SK-N-SH (cell line): ENCODE data around the gene RPAP2. TPM values are rescaled to one million over a fixed set of nuclear protein-coding genes. Genes with fewer than 3 reads are reported as not detected.

ENCODE experiments used
- CTCF ChIA-PET: fragments of 300-600, 350-600 bp; formaldehyde crosslinking; extraction: SDS; loops from one replicate; lab custom pipeline; 2021; lab: Yijun Ruan, JAX
- POLR2A ChIA-PET: fragments of 350-600 bp; sonication (Branson Sonifier 250); formaldehyde crosslinking; extraction: SDS; loops from one replicate; lab custom pipeline; 2020; ENCODE audit warnings: antibody characterized with exemption, inconsistent platforms; lab: Yijun Ruan, JAX
- DNase-seq: peaks from one replicate; pipeline ENCODE4 v3.0.0; 2012
- H2AFZ ChIP-seq: fragments of 200-600 bp; sonication (generic); 2 replicates; pipeline ENCODE4 v1.8.1; 2016; ENCODE audit warnings: antibody characterized with exemption, mild to moderate bottlenecking, low read depth
- H3F3A ChIP-seq: fragments of 200-600 bp; sonication (generic); replicated peaks from 2 replicates; pipeline ENCODE3; 2016; ENCODE audit warnings: antibody characterized with exemption, mild to moderate bottlenecking; ENCODE audit not compliant: insufficient read depth
- H3K27ac ChIP-seq, 2 experiments: fragments of 200-500 bp in 1 of 2; fragments of 200-600 bp in 1 of 2; sonication (Bioruptor generic) in 1 of 2; sonication (generic), shearing (Covaris generic) in 1 of 2; 2 replicates each; pipeline versions ENCODE4 v1.5.1 to v1.6.1; 2014 to 2016; ENCODE audit warnings: low read depth in 2 of 2, inconsistent platforms in 1 of 2, low read length in 1 of 2, mild to moderate bottlenecking in 1 of 2, mixed read lengths in 1 of 2
- H3K27me3 ChIP-seq: fragments of 200-600 bp; sonication (generic), shearing (Covaris generic); 2 replicates; pipeline ENCODE4 v1.6.1; 2016; ENCODE audit warnings: mixed run types; ENCODE audit not compliant: insufficient read depth
- H3K36me3 ChIP-seq, 2 experiments: fragments of 200-500 bp in 1 of 2; fragments of 200-600 bp in 1 of 2; sonication (Bioruptor generic) in 1 of 2; sonication (generic) in 1 of 2; replicated peaks in 1 of 2; 2 replicates each; pipeline versions ENCODE3 to v1.5.1; 2014 to 2016; ENCODE audit warnings: low read length in 1 of 2, mild to moderate bottlenecking in 1 of 2; ENCODE audit not compliant: insufficient read depth in 2 of 2, control insufficient read depth in 1 of 2
- H3K4me1 ChIP-seq, 2 experiments: fragments of 200-500 bp in 1 of 2; fragments of 200-600 bp in 1 of 2; sonication (Bioruptor generic) in 1 of 2; sonication (generic), shearing (Covaris generic) in 1 of 2; 2 replicates each; pipeline versions ENCODE4 v1.5.1 to v1.6.1; 2014 to 2016; ENCODE audit warnings: low read depth in 1 of 2, low read length in 1 of 2, mixed run types in 1 of 2; ENCODE audit not compliant: insufficient read depth in 2 of 2, control insufficient read depth in 1 of 2
- H3K4me2 ChIP-seq: fragments of 200-600 bp; sonication (generic), shearing (Covaris generic); 2 replicates; pipeline ENCODE4 v1.6.1; 2017; ENCODE audit warnings: mixed run types
- H3K4me3 ChIP-seq, 2 experiments: fragments of 200-500 bp in 1 of 2; fragments of 200-600 bp in 1 of 2; sonication (Bioruptor generic) in 1 of 2; sonication (generic), shearing (Covaris generic) in 1 of 2; 2 replicates each; pipeline versions ENCODE4 v1.5.1 to v1.8.1; 2014 to 2016; ENCODE audit warnings: low read depth in 2 of 2, inconsistent platforms in 1 of 2, low read length in 1 of 2, mild to moderate bottlenecking in 1 of 2, mixed read lengths in 1 of 2, moderate library complexity in 1 of 2
- H3K79me2 ChIP-seq: fragments of 200-600 bp; sonication (generic); 2 replicates; pipeline ENCODE4 v1.8.1; 2017; ENCODE audit warnings: mild to moderate bottlenecking; ENCODE audit not compliant: insufficient read depth
- H3K9ac ChIP-seq: fragments of 200-600 bp; sonication (generic); 2 replicates; pipeline ENCODE4 v1.6.1; 2017; ENCODE audit warnings: mixed run types
- H3K9me2 ChIP-seq: fragments of 200-600 bp; sonication (generic); 2 replicates; pipeline ENCODE4 v1.6.1; 2017; ENCODE audit warnings: mixed run types
- H3K9me3 ChIP-seq: fragments of 200-600 bp; sonication (generic); 2 replicates; pipeline ENCODE4 v1.6.1; 2017; ENCODE audit warnings: mixed run types, mild to moderate bottlenecking, moderate library complexity
- H4K20me1 ChIP-seq: fragments of 200-600 bp; sonication (generic); 2 replicates; pipeline ENCODE4 v1.6.1; 2017; ENCODE audit warnings: mild to moderate bottlenecking, mixed run types; ENCODE audit not compliant: insufficient read depth
- CHD2 ChIP-seq: fragments of 150-350 bp; IDR thresholded peaks from 2 replicates; pipeline ENCODE4 v1.6.1; 2018; ENCODE audit warnings: low read length; ENCODE audit not compliant: partially characterized antibody
- EP300 ChIP-seq, 2 experiments: IDR thresholded peaks; 2 replicates each; pipeline versions ENCODE4 v1.4.0 to v1.6.1; 2012; ENCODE audit warnings: borderline replicate concordance in 1 of 2, low read depth in 1 of 2, low read length in 1 of 2
- FOXJ3 ChIP-seq: sonication (generic); formaldehyde crosslinking; IDR thresholded peaks from 2 replicates; pipeline ENCODE4 v1.5.1; 2020; ENCODE audit warnings: mild to moderate bottlenecking, missing genetic modification reagents
- FOXM1 ChIP-seq: IDR thresholded peaks from 2 replicates; pipeline ENCODE4 v1.4.0; 2012; ENCODE audit warnings: low read depth, mild to moderate bottlenecking
- JUND ChIP-seq: IDR thresholded peaks from 2 replicates; pipeline ENCODE4 v1.4.0; 2012
- MAX ChIP-seq: IDR thresholded peaks from 2 replicates; pipeline ENCODE4 v1.4.0; 2012; ENCODE audit warnings: low read depth
- MXI1 ChIP-seq: IDR thresholded peaks from 2 replicates; pipeline ENCODE4 v1.6.1; 2012; ENCODE audit warnings: mild to moderate bottlenecking, low read depth, low read length, improper control_type of control experiment
- NFIC ChIP-seq: IDR thresholded peaks from 2 replicates; pipeline ENCODE4 v1.4.0; 2012; ENCODE audit warnings: borderline replicate concordance
- NRF1 ChIP-seq: IDR thresholded peaks from 2 replicates; pipeline ENCODE4 v1.6.1; 2012; ENCODE audit warnings: low read depth, mild to moderate bottlenecking, low read length
- POLR2AphosphoS5 ChIP-seq: IDR thresholded peaks from 2 replicates; pipeline ENCODE4 v1.6.1; 2012; ENCODE audit warnings: low read depth, low read length
- RAD21 ChIP-seq: IDR thresholded peaks from 2 replicates; pipeline ENCODE4 v1.6.1; 2012; ENCODE audit warnings: mild to moderate bottlenecking, low read length
- REST ChIP-seq: IDR thresholded peaks from 2 replicates; pipeline ENCODE4 v1.6.1; 2012; ENCODE audit warnings: mild to moderate bottlenecking, low read depth, low read length, moderate library complexity
- RFX5 ChIP-seq: IDR thresholded peaks from 2 replicates; pipeline ENCODE4 v1.6.1; 2012; ENCODE audit warnings: mild to moderate bottlenecking, improper control_type of control experiment, low read length
- RXRA ChIP-seq: IDR thresholded peaks from 2 replicates; pipeline ENCODE4 v1.4.0; 2012; ENCODE audit warnings: low read depth, mild to moderate bottlenecking, borderline replicate concordance
- SMC3 ChIP-seq: IDR thresholded peaks from 2 replicates; pipeline ENCODE4 v1.6.1; 2012; ENCODE audit warnings: low read depth, low read length, improper control_type of control experiment
- TAF1 ChIP-seq: IDR thresholded peaks from 2 replicates; pipeline ENCODE4 v1.6.1; 2012; ENCODE audit warnings: low read depth, mild to moderate bottlenecking, low read length, moderate library complexity, borderline replicate concordance
- TEAD4 ChIP-seq: IDR thresholded peaks from 2 replicates; pipeline ENCODE4 v1.4.0; 2012; ENCODE audit warnings: mild to moderate bottlenecking, borderline replicate concordance; ENCODE audit not compliant: insufficient read depth
- USF1 ChIP-seq: IDR thresholded peaks from 2 replicates; pipeline ENCODE4 v1.4.0; 2012; ENCODE audit warnings: low read depth, borderline replicate concordance
- USF2 ChIP-seq: fragments of 150-350 bp; IDR thresholded peaks from 2 replicates; pipeline ENCODE4 v1.6.1; 2017; ENCODE audit warnings: antibody characterized with exemption, low read length, low read depth, borderline replicate concordance
- ZBTB33 ChIP-seq: IDR thresholded peaks from 2 replicates; pipeline ENCODE4 v1.4.0; 2012; ENCODE audit warnings: low read depth, borderline replicate concordance
- WGBS: methylation state at CpG from one replicate; pipeline ENCODE4 v1.1.6; 2017; ENCODE audit warnings: low lambda C conversion rate; 5-methylcytosine and 5-hydroxymethylcytosine counted together
- polyA plus RNA-seq, 3 experiments: library from polyadenylated mRNA; depleted of rRNA; stranded (reverse); fragments of >200 nt; gene quantifications; 2 replicates each; pipeline ENCODE4 v1.2.3, GENCODE V29; 2012

Gene RPAP2
- polyA plus RNA-seq, 1 of the 3 experiments (the other 2 are of a cell fraction): 3.4 TPM

GRCh38 chr1:92419642-92420041, 120.8 kb downstream of the RPAP2 start:
- Histone ChIP-seq H3K4me3 (no peak overlapping the region), H3K9me2 (no peaks in the 10 kb centered on the region), H3K9ac (no peak overlapping the region), H4K20me1 (no peaks in the 10 kb centered on the region), H3K79me2 (no peaks in the 10 kb centered on the region), H2AFZ (no peak overlapping the region), H3K27me3 (no peaks in the 10 kb centered on the region; the same call in 1 of the 2 replicates), H3K36me3 (no peaks in the 10 kb centered on the region), H3K27ac (no peak overlapping the region), H3K4me2 (no peak overlapping the region), H3F3A (no peaks in the 10 kb centered on the region), H3K4me1 (no peaks in the 10 kb centered on the region), H3K9me3 (no peaks in the 10 kb centered on the region)
- DNase-seq: no peak
- ChIA-PET POLR2A (no interaction called here), CTCF (interaction anchor here (0.7 kb wide), 1 partner anchor 588 kb away, joined by 3 read pairs; no protein-coding TSS in a partner anchor)
- TF ChIP-seq FOXM1 (no peak), RAD21 (no peak), EP300 (IDR thresholded peaks at IDR 0.05; ENCODE audit: borderline replicate concordance in 1 of 2, low read depth in 1 of 2, low read length in 1 of 2) (no peak), USF1 (no peak), TEAD4 (no peak), JUND (no peak), REST (no peak), CHD2 (no peak), FOXJ3 (CRISPR knock-in tag) (no peak), RFX5 (no peak), POLR2AphosphoS5 (no peak)
- WGBS: 69% methylated on average over 4 of the region's 4 CpGs

GRCh38 chr1:92424381-92424780, 125.5 kb downstream of the RPAP2 start:
- Histone ChIP-seq H3K4me2 (no peak overlapping the region), H3K27ac (no peak overlapping the region), H4K20me1 (no peaks in the 10 kb centered on the region), H3K4me1 (no peaks in the 10 kb centered on the region), H3K9ac (no peak overlapping the region), H3K4me3 (no peak overlapping the region), H3K9me3 (no peaks in the 10 kb centered on the region), H3K36me3 (no peaks in the 10 kb centered on the region), H2AFZ (no peak overlapping the region), H3K27me3 (no peaks in the 10 kb centered on the region; the same call in 1 of the 2 replicates), H3K79me2 (no peaks in the 10 kb centered on the region), H3K9me2 (no peaks in the 10 kb centered on the region), H3F3A (no peaks in the 10 kb centered on the region)
- DNase-seq: no peak
- ChIA-PET POLR2A (no interaction called here), CTCF (no interaction called here)
- WGBS: 5% methylated on average over 4 of the region's 4 CpGs
- TF ChIP-seq USF2 (no peak), TEAD4 (no peak), NRF1 (no peak), FOXM1 (no peak), NFIC (no peak), SMC3 (no peak), USF1 (no peak), MXI1 (no peak), MAX (no peak), RXRA (no peak), EP300 (IDR thresholded peaks at IDR 0.05; ENCODE audit: borderline replicate concordance in 1 of 2, low read depth in 1 of 2, low read length in 1 of 2) (no peak), ZBTB33 (no peak), TAF1 (no peak), JUND (no peak)
